ENCODE measurements around the gene SERF1A.
"Not testable (repeated sequence)": the region's sequence is repeated elsewhere in the genome, so short reads cannot be mapped to it uniquely, and the experiment has no call there.

The SERF1A gene

GRCh38 chr5:70900533-70901271 is at the start of gene SERF1A:
Gene SERF1A, plus strand, starts transcription at chr5:70900669. Its CDS starts 201 bp downstream, at chr5:70900870.
- DNase-seq = not testable (repeated sequence)

- DNase-seq = not testable (repeated sequence)
These were observed 33.7 kb upstream of the SERF1A start for GRCh38 chr5:70866778-70867177.

GRCh38 chr5:70870626-70871025 is 29.8 kb upstream of the SERF1A start:
- DNase-seq = not testable (repeated sequence)

- DNase-seq = not testable (repeated sequence)
These were observed 4.4 kb upstream of the SERF1A start for GRCh38 chr5:70896076-70896475.

DNA sequence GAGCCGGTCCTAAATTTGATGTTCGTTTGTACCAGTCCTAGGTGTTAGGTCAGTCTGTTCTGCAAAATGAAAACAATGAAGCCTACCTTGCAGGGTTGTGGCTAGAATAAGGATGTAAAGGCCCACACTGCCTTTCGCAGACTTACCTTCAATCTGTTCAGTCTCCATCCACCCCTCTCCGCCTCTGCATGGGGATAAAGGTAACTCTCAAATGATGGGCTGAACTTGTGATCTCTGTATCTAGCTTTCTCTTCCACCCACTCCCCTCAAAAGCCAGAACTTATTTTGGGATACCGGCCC is 753 bp downstream of the SERF1A start:
- not testable (repeated sequence) for DNase-seq

DNA sequence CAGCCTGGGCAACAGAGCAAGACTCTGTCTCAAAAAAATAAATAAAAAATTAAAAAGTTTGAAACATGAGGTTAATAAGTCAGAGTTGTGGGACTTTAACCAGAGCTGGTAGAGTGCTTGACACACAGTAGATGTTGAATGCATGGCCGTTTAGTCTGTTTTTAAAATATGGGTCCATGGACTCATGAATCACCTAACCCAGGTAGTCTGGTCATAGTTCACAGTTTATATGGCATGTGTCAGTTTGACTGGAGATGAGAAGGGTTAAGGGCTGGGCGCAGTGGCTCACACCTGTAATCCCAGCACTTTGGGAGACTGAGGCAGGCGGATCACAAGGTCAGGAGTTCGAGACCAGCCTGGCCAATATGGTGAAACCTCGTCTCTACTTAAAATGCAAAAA is 6.2 kb downstream of the SERF1A start:
- not testable (repeated sequence) for DNase-seq

DNA sequence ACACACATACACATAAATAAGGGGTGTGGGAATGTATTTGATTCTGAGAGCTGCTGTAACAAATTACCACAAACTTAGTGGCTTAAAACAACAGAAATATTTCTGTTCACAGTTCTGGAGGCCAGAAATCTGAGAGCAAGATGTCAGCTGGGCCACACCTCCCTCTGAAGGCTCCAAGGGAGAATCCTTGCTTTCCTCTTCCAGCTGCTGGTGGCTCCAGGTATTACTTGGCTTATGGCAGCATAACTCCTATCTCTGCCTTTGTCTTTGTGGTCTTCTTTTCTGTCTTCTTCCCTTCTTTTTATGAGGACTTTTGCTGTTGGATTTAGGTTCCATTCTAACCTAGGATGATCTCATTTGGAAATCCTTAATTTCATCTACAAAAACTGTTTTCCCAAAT is 16.4 kb downstream of the SERF1A start:
- not testable (repeated sequence) for DNase-seq

DNA sequence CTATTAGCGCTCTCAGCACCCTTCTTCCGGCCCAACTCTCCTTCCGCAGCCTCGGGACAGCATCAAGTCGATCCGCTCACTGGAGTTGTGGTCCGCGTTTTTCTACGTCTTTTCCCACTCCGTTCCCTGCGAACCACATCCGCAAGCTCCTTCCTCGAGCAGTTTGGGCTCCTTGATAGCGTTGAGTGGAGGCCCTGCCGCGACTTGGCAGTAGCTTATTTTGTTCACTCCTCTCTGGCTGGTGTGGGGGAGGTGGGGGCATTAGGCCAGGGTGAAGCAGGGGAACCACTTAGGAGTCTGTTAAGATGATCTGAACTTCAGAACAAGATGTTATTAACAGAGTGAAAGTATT is 24.7 kb downstream of the SERF1A start:
- DNase-seq = not testable (repeated sequence)

GRCh38 chr5:70931709-70932368 is 31.4 kb downstream of the SERF1A start:
- DNase-seq = not testable (repeated sequence)

DNA sequence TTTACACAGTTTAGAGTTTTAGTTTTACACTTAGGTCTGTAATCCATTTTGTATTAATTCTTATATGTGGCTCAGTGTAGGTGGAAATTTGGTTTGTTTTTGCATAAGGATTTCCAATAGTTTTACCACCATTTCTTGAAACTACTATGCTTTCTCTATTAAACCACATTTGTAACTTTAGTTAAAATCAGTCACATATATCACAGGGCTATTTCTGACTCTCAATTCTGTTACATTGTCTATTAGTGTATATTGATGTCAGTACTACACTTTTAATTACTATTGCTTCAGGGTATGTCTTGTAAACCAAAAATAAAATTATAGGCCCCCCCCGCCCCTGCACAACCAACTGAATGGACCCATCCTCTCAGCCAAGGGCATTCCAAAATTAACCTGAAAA is 32.1 kb downstream of the SERF1A start:
- DNase-seq = not testable (repeated sequence)

- not testable (repeated sequence) for DNase-seq
These were observed 52.6 kb downstream of the SERF1A start for GRCh38 chr5:70953068-70953467.
